Spleen (tissue), 7 donors: ENCODE data around the gene CREB3L4.

Experiments used
- POLR2A ChIP-seq, 3 donors: fragments of 450-650 bp; IDR thresholded peaks; one replicate each; pipeline ENCODE4 v1.5.1; 2017; ENCODE audit warnings: antibody characterized with exemption in 3 of 3, mild to moderate bottlenecking in 1 of 3
- POLR2AphosphoS5 ChIP-seq, 3 donors: sonication (generic); formaldehyde crosslinking; IDR thresholded peaks; one replicate each; pipeline ENCODE4 v1.5.1; 2017; ENCODE audit warnings: antibody characterized with exemption in 3 of 3
- TF ChIP-seq, protein P1 (sequence below), 11 experiments: fragments of 200-600 bp in 7 of 11; fragments of 450-650 bp in 4 of 11; sonication (generic) in 4 of 11; IDR thresholded peaks in 8 of 11; conservative IDR thresholded peaks in 3 of 11; 1 replicate in 7 of 11; 2 replicates in 4 of 11; pipeline versions ENCODE4 v1.4.0 to v1.8.0; 2016 to 2021; ENCODE audit warnings: antibody characterized with exemption in 11 of 11, inconsistent platforms in 4 of 11, mild to moderate bottlenecking in 1 of 11
- donor health status: DM: no; HTN: no; CAD: no; lungs with moderate emphysema.
- donor health status: DM: no; HTN: no; CAD: no.
- donor health status: DM: no; HTN: no; CAD: no.

DNA sequence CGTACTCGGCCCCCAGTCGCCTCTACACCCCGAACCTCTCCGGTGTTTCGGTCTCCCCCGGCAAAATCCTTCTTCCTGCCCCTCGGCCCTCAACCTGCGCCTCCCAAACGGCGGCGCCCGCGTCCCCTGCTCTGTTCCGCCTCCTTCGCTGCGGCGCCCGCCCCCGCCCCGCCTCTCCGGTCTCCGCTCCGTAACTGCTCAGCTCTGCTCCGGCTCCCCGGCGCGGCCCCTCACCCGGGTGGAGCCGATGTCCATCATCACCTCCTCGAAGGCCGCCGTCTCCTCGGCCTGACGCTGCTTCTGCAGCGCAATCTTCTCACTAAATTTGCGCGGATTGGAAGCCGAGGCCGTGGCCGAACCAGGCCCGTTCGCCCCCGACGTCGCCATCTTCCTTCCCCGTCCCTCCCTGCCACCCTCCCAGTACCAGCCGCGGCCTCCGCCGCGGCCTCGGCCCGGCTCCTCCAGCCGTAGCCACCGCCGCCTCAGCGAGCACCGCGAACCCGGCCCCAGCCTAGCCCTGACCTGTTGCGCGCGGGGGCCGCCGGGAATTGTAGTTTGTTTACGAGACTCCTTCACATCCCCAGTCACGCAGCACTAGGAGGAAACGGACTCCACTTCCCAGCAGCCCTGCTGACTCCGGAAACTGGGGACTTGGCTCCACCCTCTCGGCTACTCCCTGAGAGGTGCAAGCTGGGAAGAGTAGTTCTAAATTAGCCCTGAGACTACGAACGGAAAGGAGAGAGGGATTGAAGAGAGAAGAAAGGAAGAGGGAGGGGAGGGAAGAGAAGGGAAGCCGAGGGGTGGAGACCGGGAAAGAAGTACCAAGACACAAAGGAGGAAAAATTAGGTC is 9.4 kb upstream of the CREB3L4 start, which contains the start of gene CRTC2:
- TF ChIP-seq, protein P1, sequence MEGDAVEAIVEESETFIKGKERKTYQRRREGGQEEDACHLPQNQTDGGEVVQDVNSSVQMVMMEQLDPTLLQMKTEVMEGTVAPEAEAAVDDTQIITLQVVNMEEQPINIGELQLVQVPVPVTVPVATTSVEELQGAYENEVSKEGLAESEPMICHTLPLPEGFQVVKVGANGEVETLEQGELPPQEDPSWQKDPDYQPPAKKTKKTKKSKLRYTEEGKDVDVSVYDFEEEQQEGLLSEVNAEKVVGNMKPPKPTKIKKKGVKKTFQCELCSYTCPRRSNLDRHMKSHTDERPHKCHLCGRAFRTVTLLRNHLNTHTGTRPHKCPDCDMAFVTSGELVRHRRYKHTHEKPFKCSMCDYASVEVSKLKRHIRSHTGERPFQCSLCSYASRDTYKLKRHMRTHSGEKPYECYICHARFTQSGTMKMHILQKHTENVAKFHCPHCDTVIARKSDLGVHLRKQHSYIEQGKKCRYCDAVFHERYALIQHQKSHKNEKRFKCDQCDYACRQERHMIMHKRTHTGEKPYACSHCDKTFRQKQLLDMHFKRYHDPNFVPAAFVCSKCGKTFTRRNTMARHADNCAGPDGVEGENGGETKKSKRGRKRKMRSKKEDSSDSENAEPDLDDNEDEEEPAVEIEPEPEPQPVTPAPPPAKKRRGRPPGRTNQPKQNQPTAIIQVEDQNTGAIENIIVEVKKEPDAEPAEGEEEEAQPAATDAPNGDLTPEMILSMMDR (IDR thresholded peaks at IDR 0.05 in 8 of 11, conservative IDR thresholded peaks at IDR 0.05 in 3 of 11) = peak in 1 of 11 experiments; percentile 8
- peak; percentile 51 to 62 (median 51) for TF ChIP-seq POLR2A (IDR thresholded peaks at IDR 0.05)
- peak; percentile 95 to 96 (median 95) for TF ChIP-seq POLR2AphosphoS5 (IDR thresholded peaks at IDR 0.05)
